Smooth muscle cell of the brain vasculature (primary cell): ENCODE results near the gene TMEM245.
"Not testable (repeated sequence)": the region's sequence is repeated elsewhere in the genome, so short reads cannot be mapped to it uniquely, and the experiment has no call there.

Source experiments
- DNase-seq: peaks from one replicate; pipeline ENCODE4 v3.0.0-alpha.2; 2012; ENCODE audit warnings: low read depth, low spot score

The TMEM245 gene

DNA sequence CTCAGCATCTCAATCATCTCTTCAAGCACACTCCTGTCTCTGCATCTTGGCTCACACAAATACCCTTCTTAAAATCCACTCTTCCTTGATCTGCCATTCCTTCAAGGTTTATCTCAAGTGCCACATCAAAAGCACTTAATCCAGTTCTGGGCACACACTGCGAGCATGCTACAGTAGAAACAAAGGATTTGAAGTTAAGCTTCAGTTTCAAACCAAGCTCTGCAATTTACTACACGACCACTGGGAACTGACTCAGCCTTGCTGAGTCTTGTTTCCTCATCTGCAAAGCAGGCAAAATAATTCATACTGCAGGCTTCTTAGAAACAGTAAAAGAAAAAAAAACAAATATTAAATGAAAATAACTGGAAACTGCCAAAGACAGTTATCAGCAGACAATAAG lies 56.0 kb downstream of the TMEM245 start:
- DNase-seq, result no peak

DNA sequence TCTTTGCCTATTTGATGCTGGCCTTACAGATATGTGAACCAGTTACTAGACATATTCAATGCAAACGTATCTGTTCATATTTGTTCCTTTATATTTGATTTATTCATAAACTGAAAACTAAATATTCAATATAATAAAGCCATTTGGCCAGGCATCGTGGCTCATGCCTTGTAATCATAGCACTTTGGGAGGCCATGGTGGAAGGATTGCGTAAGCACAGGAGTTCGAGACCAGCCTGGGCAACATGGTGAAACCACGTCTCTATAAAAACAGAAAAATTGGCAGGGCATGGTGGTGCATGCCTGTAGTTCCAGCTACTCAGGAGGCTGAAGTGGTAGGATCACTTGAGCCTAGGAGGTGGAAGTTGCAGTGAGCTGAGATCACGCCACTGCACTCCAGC lies 57.2 kb downstream of the TMEM245 start:
- no peak for DNase-seq

DNA sequence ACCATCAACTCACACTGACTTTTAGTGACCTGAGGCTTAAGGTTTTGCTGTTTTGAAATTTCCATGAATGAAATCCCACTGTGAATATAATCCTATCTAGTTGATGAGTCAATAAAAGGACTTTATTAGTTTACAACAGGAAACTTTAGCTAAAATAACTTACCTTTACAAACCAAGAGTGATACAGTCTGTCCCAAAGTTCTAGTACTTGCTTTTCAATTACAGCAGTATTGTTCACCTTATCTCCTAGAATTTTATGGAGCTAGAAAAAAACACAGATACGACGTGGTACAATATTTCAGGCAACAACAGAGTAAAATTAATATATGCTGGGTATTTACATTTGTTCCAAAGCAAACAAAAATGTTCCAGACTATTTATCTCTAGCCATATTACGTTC lies 59.6 kb downstream of the TMEM245 start:
- DNase-seq, result no peak

DNA sequence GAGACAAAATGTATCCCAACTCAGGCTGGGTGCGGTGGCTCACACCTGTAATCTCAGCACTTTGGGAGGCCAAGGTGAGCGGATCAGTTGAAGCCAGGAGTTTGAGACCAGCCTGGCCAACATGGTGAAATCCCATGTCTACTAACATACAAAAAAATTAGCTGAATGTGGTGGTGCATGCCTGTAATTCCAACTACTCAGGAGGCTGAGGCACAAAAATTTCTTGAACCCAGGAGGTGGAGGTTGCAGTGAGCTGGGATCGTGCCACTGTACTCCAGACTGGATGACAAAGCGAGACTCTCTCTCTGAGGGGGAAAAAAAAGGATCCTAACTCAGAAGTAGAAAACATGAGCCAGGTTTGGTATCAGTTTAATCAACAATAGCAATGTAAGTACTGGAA lies 66.6 kb downstream of the TMEM245 start:
- DNase-seq, result not testable (repeated sequence)

DNA sequence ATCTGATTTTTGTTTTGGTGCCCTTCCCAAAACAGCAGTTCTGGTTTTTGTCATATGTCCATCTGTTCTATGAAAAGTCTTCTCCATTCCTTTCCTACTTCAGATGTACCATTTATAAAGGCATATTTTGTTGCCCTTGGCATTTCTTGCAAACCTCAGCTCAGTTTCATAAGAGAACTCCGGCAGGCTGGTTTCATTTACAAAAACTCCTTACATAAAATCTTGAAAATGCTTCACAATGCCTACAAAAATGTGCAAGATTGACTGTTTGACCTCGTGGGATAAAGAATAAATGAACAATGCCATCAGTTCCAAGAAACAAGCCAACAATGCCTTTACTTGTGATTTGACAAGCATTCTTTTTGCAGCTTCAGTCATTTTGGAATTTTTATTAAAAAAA lies 67.3 kb downstream of the TMEM245 start:
- no peak for DNase-seq

DNA sequence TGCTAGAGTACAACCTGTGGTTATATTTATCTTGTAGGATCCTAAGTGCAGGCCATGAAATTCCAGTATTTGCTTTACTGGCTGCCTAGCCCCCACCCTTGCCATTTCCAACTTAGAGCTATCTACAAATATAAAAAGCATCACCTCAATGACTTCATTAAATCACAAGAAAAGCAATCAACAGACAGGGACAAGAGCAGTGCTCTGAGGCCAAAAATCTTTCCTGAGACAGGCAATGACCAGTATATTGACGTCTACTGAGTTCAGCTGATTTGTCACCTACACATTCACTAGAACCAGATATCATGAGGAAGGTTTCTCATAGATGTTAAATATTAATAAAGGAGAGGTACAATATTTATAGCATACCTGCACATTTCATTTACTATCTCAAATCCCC lies 68.0 kb downstream of the TMEM245 start:
- DNase-seq, result no peak

DNA sequence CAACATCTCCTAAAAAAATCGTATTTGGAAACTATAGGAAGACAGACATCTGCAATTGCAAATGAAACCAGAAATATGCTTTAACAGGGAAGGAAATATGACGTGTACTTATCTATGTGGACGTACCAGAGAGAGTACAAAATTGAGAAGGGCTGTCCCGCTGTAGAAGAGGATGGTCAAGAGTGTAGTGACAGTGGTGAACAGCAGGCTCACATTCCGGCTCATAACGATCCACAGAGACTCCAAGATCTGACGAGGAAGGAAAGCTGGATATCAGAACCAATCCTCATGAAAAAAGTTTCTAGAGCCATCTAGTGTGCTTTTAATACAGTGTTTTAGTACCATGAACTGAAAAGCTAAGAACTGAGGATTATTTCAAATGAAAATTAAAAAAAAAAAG lies 69.3 kb downstream of the TMEM245 start:
- no peak for DNase-seq

DNA sequence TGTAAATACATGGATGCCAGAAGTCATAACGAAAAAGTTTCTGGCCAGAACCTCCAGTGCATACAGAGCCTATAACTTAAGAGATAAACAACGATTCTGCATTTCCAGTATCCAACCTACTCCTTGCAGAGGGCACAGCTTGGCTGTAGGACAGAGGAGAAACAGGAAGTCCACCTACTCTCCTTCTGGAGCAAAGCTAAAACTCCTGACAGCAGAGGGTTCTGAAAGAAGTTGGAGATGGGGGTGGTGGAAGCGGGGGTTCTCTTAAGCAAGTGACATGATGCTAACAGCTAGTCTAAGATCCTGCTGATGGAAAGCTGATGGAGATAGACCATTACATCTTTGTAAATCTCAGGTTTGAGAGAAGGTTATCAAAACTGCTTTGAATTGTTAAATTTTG lies 70.9 kb downstream of the TMEM245 start:
- DNase-seq, result no peak

DNA sequence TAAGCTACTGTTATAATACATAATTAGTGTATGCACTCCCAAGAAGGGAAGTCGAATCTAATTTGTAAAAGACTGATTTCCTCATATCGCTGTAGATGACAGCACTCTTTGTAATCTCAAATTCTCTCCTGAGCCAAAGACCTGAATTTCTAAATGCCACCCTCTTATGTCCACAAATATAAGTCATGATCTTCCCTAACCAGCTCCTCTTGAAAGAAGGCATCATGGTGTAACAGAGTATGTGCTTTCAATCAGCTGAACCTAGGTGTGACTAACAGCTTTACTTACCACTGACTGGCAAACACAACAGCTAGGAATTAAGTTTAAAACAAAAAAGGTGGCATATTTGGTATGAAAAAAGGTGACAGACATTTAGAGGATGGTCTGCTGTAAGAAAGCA lies 72.5 kb downstream of the TMEM245 start:
- no peak for DNase-seq

DNA sequence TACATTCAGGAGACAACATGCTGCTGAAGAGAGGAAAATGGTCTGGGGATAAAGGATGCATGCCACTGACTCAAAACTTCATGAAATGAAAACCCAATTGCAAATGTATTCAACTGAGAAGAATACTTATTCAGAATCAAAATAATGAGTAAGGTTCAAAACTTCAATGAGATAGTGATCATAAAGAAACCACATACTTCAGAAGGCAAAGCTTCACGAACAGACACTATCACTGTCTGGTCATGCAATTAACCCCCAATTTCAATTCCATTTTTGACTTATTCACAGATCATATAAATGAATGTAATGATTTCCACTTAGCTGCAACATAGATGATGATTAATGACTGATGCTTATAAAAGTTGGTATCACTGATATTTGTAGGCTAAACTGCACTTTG lies 73.4 kb downstream of the TMEM245 start:
- DNase-seq, result no peak

DNA sequence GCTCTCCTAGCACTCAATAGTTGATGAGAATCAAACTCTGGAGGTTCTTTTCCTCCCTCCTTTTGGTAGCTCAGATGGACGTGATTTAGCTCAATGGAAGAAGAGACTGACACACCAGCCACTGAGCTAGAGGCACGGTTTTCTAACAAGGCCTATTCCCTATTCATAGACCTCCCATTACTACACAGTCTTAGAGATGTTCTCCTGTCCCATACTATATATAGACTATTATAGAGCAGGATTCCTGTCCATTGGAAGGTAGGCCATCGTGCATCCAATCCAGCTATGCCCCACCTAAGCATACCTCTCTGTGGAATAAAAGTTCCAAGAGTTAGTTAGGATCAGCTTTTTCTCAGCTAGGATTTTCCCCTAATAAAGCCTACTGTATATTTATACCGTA lies 76.2 kb downstream of the TMEM245 start:
- DNase-seq, result no peak

DNA sequence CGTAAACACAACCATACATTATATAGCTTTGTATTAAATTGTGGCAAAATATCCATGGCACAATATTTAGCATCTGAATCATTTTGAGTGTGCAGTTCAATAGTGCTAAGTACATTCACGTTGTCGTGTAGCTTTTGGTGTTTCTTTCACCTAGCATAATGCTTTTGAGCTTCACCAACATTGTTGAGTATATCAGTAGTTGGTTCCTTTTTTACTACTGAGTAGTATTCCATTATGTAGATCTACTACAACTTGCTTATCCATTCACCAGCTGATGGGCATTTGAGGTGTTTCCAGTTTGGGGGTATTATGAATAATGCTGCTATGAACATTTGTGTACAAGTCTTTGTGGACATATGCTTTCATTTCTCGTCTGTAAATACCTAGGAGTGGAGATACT lies 79.2 kb downstream of the TMEM245 start:
- no peak for DNase-seq

DNA sequence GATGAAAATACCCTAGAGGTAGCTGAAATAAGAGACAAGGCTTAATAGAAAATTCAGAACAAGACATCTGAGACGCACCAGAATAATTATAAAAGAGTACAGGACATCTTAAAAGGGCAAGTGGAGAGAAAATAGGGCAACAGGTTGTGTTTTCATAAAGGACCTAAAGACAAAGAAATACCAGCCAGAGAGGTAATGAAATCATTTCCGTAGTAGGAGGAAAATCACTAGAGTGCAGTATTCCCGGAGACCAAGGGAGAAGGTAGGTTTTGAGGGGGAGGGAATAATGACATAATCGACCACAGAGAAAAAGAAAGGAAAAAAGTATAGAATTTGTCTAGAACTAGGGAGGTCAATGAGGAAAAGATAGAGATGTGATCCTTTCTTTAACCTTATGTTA lies 80.2 kb downstream of the TMEM245 start:
- no peak for DNase-seq

DNA sequence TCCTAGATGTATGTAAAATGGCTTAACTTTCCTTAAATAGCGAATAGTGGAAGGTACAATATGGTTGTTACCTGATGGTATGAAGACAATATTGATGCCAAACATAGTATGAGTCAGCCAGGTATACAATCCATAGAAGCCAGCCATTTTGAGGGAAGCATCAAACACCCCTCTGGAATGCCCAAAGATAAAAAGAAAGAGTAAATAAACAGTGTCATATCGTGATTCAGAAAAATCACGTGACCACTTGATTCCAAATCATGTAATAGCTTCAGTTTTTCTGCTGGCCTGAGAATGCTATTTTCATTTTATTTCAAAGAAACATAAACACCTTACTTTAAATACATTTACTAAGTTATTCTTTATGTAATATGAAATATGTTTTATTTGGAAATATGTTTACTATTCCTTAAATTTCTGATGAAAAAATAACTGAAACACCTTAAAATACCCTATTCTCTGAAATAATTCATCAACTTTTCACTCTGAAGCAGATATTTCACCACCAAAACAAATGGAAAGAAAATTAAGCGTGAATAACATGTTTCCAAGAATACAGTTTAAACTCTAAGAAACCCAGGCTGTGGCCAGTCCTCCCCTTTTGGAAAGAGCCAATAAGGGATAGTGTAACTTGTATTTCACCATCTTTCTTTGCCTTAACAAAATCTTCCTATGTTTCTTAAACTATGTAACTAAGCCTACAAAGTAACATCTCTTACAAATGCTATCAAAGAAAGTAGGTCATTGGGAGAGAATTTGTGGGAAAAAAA lies 81.6 kb downstream of the TMEM245 start:
- no peak for DNase-seq

DNA sequence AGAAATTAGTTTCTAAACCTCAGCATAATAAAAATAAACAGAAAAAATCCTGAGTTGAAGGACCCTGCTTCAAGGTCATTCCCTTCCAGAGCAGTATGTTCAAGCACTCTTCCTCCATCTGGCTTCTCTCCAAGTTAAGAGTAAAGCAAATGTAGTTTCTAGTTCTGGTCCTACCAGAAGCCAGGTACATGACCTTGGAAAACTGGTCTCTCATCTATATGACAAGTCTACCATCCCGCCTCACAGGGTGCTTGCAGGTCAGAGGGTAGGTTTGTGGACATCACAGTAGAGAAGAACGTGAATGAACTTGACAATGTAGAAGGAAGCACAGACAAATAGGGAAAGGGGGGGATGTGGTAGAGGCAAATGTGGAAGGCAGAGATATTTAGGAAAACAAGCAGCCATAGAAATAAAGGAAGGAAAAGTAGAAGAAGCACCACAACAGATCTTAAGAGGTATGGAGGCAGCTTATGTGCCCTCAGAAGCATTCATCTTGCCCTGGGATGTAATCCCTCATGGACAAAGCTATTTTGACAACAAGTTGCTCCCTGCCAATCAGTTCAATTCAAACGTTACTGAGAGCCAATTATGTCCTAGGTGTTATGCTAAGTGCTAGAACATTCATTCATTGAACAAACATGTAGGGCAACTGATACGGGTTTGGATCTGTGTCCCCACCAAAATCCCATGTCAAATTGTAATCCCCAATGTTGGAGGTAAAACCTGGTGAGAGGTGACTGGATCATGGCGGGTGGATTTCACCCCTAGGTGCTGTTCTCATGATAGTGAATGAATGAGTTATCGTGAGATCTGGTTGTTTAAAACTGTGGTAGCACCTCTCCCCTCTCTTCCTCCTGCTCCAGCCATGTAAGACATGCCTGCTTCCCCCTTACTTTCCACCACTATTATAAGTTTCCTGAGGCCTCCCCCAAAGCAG lies 82.7 kb downstream of the TMEM245 start:
- no peak for DNase-seq

DNA sequence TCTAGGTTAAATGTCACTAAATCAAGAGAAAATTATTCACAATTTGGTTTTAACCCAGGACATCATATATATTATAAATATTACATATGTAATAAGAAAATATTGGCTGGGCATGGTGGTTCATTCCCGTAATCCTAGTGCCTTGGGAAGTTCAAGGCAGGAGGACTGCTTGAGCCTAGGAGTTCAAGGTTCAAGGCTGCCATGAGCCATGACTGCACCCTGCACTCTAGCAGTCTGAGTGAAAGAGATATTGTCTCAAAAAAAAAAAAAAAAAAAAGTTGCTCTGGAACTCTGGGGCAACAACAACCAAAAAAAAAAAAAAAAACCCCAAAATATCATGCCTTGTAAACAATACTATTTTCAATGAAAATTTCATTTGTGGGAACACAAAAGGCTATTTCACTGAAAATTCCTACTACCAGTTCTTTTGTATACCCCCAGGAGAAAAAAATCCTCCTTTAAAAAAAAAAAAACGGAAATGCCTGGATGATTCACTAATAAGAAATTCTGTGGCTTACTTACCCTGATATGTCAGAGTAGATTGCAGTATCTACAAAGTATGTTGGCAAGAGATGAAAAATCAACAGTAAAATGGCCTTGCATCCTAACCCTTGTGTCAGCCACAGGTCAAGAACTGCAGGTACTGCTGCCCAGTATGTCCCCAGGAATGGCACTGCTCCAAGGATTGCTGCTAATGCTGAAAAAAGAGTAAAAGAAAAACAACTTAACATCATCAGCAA lies 83.9 kb downstream of the TMEM245 start:
- peak; percentile 74 for DNase-seq

DNA sequence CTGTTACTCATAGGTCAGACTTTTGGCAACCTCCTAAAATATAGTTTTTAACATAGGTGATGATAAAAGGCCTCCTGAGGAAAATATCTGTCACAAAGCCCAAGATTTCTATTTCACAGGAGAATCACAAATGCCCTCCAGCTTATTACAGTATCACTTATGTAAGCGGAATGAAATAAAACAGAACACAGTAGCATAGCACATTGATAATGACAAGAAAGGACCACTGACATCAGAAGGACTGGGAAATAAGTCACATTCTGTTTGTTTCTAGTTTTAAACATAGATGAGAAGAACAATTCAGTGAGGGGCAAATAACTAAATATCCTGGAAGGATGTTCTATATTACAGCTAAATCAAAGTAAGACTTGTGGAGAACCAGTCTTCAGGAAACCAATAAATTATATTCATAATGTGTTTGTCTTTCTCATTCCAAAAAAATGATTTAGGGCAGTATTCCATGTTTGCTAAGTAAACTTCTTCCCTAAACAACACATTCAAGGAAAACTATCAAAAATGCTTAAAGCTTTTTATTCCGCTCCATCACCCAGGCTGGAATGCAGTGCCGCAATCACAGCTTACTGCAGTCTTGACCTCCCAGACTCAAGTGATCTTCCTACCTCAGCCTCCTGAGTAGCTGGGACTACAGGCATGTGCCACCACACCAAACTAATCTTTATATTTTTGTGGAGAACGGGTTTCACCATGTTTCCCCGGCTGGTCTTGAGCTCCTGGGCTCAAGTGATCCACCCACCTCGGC lies 85.6 kb downstream of the TMEM245 start:
- DNase-seq, result no peak

DNA sequence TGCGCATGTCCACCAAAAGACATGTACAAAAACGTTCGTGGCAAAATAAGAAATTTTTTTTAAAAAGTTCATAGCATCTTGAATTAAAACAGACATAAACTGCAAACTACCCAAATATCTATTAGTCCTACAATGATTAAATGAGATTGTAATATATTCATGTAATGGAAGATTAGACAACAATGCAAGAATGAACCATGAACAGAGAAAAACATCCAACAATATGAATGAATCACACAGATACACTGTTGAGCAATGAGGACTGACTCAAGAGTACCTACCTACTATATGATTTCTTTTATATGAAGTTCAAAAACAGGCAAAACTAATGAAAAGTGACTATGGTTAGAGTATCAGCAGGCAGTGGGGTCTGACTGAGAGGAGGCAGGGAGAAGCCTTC lies 88.5 kb downstream of the TMEM245 start:
- DNase-seq, result no peak

DNA sequence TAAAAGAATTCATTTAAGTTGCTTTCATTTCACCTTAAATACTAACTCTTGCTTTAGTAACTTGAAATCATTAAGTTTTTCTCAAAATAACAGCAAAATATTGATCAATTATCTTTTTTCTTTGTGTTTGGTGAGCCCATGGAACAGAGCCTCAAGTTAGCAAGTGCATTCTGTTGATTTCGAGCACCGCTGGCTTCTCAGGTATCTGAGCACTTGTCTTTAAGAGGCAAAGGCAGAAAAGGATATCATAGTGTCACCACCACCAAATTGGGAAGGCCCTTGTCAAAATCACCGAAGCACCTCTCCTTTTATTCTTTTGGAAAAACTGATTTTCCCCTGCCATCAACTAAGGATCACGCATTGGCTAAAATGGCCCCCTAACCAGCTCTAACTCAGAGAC lies 89.3 kb downstream of the TMEM245 start:
- DNase-seq, result no peak

DNA sequence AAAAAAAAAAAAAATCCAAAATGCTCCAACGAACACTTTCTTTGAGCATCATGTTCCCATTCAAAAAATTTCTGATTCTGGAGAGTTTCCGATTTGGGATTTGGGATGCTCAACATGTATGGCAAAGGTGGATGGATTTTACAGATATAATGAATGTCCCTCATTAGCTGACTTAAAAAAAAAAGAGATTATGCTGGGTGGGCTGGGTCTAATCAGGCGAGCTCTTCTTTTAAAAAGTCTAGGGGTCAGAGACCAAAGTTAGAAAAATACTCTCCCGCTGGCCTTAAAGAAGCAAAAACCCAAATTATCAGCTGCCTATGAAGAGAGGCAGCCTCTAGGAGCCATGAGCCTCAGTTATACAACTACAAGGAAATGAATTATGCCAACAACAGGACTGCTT lies 91.3 kb downstream of the TMEM245 start:
- DNase-seq, result no peak

DNA sequence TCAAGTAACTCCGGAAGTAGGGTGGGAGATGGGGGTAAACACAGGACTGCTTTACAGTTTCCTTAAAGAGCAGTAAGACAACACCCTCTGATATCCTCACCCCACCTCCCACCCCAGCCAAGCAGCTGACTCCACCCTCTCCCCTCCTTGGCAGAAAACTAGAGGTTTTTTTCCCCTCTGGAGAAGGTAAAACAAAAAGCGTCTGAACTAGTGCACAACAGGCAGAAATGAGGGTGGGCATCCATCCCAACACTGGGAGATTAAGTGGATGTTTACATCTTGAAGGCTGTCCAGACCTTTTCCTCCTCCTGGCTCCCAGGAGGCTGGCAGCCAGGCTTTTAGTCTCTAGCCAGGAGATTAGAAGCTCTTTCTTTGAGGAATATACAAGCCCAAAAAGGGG lies 92.6 kb downstream of the TMEM245 start:
- no peak for DNase-seq

DNA sequence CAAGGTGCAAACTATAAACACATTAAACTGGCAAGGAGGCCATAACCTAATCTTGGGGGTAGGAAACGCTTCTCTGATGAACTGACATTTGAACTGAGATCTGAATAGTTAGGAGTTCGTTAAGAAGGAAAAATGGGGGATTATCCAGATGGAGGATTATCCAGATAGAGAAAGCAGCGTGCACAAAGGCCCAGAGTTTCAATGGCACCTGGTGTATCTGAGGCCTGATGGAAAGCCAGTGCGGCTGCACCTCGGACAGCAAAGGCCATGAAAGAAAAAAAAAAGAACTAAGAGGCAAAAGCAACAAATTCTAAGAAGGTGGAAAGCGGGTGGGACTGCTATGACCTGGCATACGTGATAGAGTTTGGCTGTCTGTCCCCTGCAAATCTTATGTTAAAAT lies 93.4 kb downstream of the TMEM245 start:
- no peak for DNase-seq
